GF-D8 (cell line): ENCODE results near the gene NLRP13.
"Not testable (repeated sequence)": the region's sequence is repeated elsewhere in the genome, so short reads cannot be mapped to it uniquely, and the experiment has no call there.

Source experiments
- DNase-seq: peaks from one replicate; lab custom pipeline; 2025; lab: John Stamatoyannopoulos, UW

The NLRP13 gene

GRCh38 chr19:55931936-55932386 lies at the start of gene NLRP13:
TSS of gene NLRP13 (minus strand) at chr19:55932336. CDS start at chr19:55932311, 25 bp downstream.
- no peak for DNase-seq

GRCh38 chr19:55980415-55980814 lies 48.3 kb upstream of the NLRP13 start:
- no peak for DNase-seq

- DNase-seq, result no peak
These were observed 41.8 kb upstream of the NLRP13 start for GRCh38 chr19:55973982-55974381.

GRCh38 chr19:55962186-55962585 lies 30.1 kb upstream of the NLRP13 start:
- DNase-seq, result no peak

- no peak for DNase-seq
These were observed 28.0 kb upstream of the NLRP13 start for GRCh38 chr19:55959996-55960675.

GRCh38 chr19:55958356-55958755 lies 26.2 kb upstream of the NLRP13 start:
- no peak for DNase-seq

- no peak for DNase-seq
These were observed 24.3 kb upstream of the NLRP13 start for GRCh38 chr19:55956431-55956830.

GRCh38 chr19:55950566-55950965 lies 18.4 kb upstream of the NLRP13 start:
- not testable (repeated sequence) for DNase-seq

- DNase-seq, result no peak
These were observed 15.4 kb upstream of the NLRP13 start, which contains the start of gene NLRP8 for GRCh38 chr19:55947532-55947931. TSS of gene NLRP8 (plus strand) at chr19:55947832.

GRCh38 chr19:55940306-55940705 lies 8.2 kb upstream of the NLRP13 start:
- DNase-seq, result no peak

- DNase-seq, result no peak
These were observed 7.1 kb upstream of the NLRP13 start for GRCh38 chr19:55939206-55939605.

GRCh38 chr19:55935206-55935605 lies 3.1 kb upstream of the NLRP13 start:
- DNase-seq, result no peak

- no peak for DNase-seq
These were observed 1.1 kb downstream of the NLRP13 start for GRCh38 chr19:55930996-55931515.

GRCh38 chr19:55929258-55929657 lies 2.9 kb downstream of the NLRP13 start:
- not testable (repeated sequence) for DNase-seq

GRCh38 chr19:55927991-55928390 lies 4.1 kb downstream of the NLRP13 start:
- DNase-seq, result no peak

- DNase-seq, result no peak
These were observed 8.6 kb downstream of the NLRP13 start for GRCh38 chr19:55923556-55923955.

- no peak for DNase-seq
These were observed 18.4 kb downstream of the NLRP13 start for GRCh38 chr19:55913643-55914268.

GRCh38 chr19:55912916-55913315 lies 19.2 kb downstream of the NLRP13 start:
- no peak for DNase-seq

- no peak for DNase-seq
These were observed 22.3 kb downstream of the NLRP13 start for GRCh38 chr19:55909801-55910200.

GRCh38 chr19:55907746-55908145 lies 24.4 kb downstream of the NLRP13 start:
- no peak for DNase-seq

GRCh38 chr19:55907286-55907685 lies 24.9 kb downstream of the NLRP13 start:
- no peak for DNase-seq

- no peak for DNase-seq
These were observed 29.9 kb downstream of the NLRP13 start for GRCh38 chr19:55902080-55902751.
